HepG2 (cell line): ENCODE results near the gene TTC32. TPM values are rescaled to one million over a fixed set of nuclear protein-coding genes. Genes with fewer than 3 reads are reported as not detected.

Experiments used
- CC2D1A ChIP-seq: sonication (generic); formaldehyde crosslinking; IDR thresholded peaks from 2 replicates; pipeline ENCODE4 v1.8.1; 2023; ENCODE audit warnings: mild to moderate bottlenecking, missing genetic modification reagents
- EP300 ChIP-seq, 3 experiments: sonication (generic) in 1 of 3; formaldehyde crosslinking in 1 of 3; IDR thresholded peaks; 2 replicates each; pipeline versions ENCODE4 v1.5.1 to v1.6.1; 2011 to 2020; ENCODE audit warnings: low read depth in 2 of 3, low read length in 2 of 3, borderline replicate concordance in 1 of 3, improper control_type of control experiment in 1 of 3, mild to moderate bottlenecking in 1 of 3, missing genetic modification reagents in 1 of 3, moderate library complexity in 1 of 3
- REL ChIP-seq: sonication (generic); formaldehyde crosslinking; conservative IDR thresholded peaks from 2 replicates; pipeline ENCODE4 v1.8.0; 2022; ENCODE audit warnings: mild to moderate bottlenecking, missing genetic modification reagents, moderate library complexity
- SIX4 ChIP-seq: sonication (generic); formaldehyde crosslinking; IDR thresholded peaks from 2 replicates; pipeline ENCODE4 v1.4.0; 2020; ENCODE audit warnings: missing genetic modification reagents
- ZBTB7B ChIP-seq: sonication (generic); formaldehyde crosslinking; IDR thresholded peaks from 2 replicates; pipeline ENCODE4 v1.4.0; 2020; ENCODE audit warnings: missing genetic modification reagents
- ZMYM3 ChIP-seq: sonication (generic); formaldehyde crosslinking; IDR thresholded peaks from 2 replicates; pipeline ENCODE4 v1.5.1; 2020; ENCODE audit warnings: mild to moderate bottlenecking, missing genetic modification reagents
- ZNF460 ChIP-seq: sonication (generic); formaldehyde crosslinking; IDR thresholded peaks from 2 replicates; pipeline ENCODE4 v1.5.1; 2020; ENCODE audit warnings: missing genetic modification reagents, mild to moderate bottlenecking, borderline replicate concordance
- ZNF496 ChIP-seq: sonication (generic); formaldehyde crosslinking; IDR thresholded peaks from 2 replicates; pipeline ENCODE4 v1.8.1; 2023; ENCODE audit warnings: mild to moderate bottlenecking, moderate library complexity, missing genetic modification reagents; ENCODE audit not compliant: insufficient replicate concordance
- ZNF547 ChIP-seq: sonication (generic); formaldehyde crosslinking; IDR thresholded peaks from 2 replicates; pipeline ENCODE4 v1.5.1; 2020; ENCODE audit warnings: mild to moderate bottlenecking, missing genetic modification reagents
- ZNF703 ChIP-seq: sonication (generic); formaldehyde crosslinking; IDR thresholded peaks from 2 replicates; pipeline ENCODE4 v1.5.1; 2020; ENCODE audit warnings: missing genetic modification reagents, mild to moderate bottlenecking, moderate library complexity, borderline replicate concordance
- ZNF75D ChIP-seq: sonication (generic); formaldehyde crosslinking; IDR thresholded peaks from 2 replicates; pipeline ENCODE4 v1.8.1; 2023; ENCODE audit warnings: missing genetic modification reagents, mild to moderate bottlenecking, borderline replicate concordance
- ZNF780A ChIP-seq: sonication (generic); formaldehyde crosslinking; IDR thresholded peaks from 2 replicates; pipeline ENCODE4 v1.8.0; 2022; ENCODE audit warnings: mild to moderate bottlenecking, missing genetic modification reagents, moderate library complexity
- ZNF879 ChIP-seq: sonication (generic); formaldehyde crosslinking; IDR thresholded peaks from 2 replicates; pipeline ENCODE4 v1.8.1; 2023; ENCODE audit warnings: missing genetic modification reagents
- polyA plus RNA-seq, 8 experiments: library from polyadenylated mRNA; depleted of rRNA in 3 of 8; stranded (reverse) in 7 of 8; unstranded in 1 of 8; fragments of >200 nt; fragmentation: Illumina TruSeq in 4 of 8; extraction: Trizol in 4 of 8; gene quantifications; 2 replicates each; pipeline versions ENCODE4 v1.2.1 to v1.2.3, GENCODE V29; 2011 to 2016; ENCODE audit warnings: low read depth in 4 of 8, missing spikeins in 1 of 8, mixed read lengths in 1 of 8; ENCODE audit not compliant: insufficient read depth in 1 of 8
- total RNA-seq, 5 experiments: library from RNA; depleted of rRNA; stranded (reverse); fragments of >200 nt; fragmentation: Illumina TruSeq; extraction: Trizol; gene quantifications; 2 replicates each; pipeline ENCODE4 v1.2.3, GENCODE V29; 2016; ENCODE audit warnings: low read depth in 1 of 5
- TF ChIP-seq, protein P1 (sequence below): sonication (generic); formaldehyde crosslinking; IDR thresholded peaks from 2 replicates; pipeline ENCODE4 v1.4.0; 2020; ENCODE audit warnings: missing genetic modification reagents
- TF ChIP-seq, protein P2 (sequence below), 2 experiments: fragments of 450-650 bp in 1 of 2; sonication (generic) in 1 of 2; formaldehyde crosslinking; IDR thresholded peaks; 2 replicates each; pipeline versions ENCODE4 v1.5.0 to v1.8.0; 2020 to 2022; ENCODE audit warnings: mild to moderate bottlenecking in 1 of 2, missing genetic modification reagents in 1 of 2
- TF ChIP-seq, protein P3 (sequence below): sonication (generic); formaldehyde crosslinking; conservative IDR thresholded peaks from 2 replicates; pipeline ENCODE4 v1.8.0; 2022; ENCODE audit warnings: mild to moderate bottlenecking, moderate library complexity, missing genetic modification reagents
- TF ChIP-seq, protein P4 (sequence below): sonication (generic); formaldehyde crosslinking; IDR thresholded peaks from 2 replicates; pipeline ENCODE4 v1.5.1; 2020; ENCODE audit warnings: missing genetic modification reagents, mild to moderate bottlenecking, borderline replicate concordance
- TF ChIP-seq, protein P5 (sequence below): IDR thresholded peaks from 2 replicates; pipeline ENCODE4 v1.6.1; 2016; ENCODE audit warnings: missing compliant biosample characterization, missing genetic modification reagents, borderline replicate concordance

The TTC32 gene
- total and polyA plus RNA-seq, 2 of the 13 experiments (the other 11 are each of a cell fraction or from before 2014, with no cell fraction given): 21.6 to 38.3 TPM

DNA sequence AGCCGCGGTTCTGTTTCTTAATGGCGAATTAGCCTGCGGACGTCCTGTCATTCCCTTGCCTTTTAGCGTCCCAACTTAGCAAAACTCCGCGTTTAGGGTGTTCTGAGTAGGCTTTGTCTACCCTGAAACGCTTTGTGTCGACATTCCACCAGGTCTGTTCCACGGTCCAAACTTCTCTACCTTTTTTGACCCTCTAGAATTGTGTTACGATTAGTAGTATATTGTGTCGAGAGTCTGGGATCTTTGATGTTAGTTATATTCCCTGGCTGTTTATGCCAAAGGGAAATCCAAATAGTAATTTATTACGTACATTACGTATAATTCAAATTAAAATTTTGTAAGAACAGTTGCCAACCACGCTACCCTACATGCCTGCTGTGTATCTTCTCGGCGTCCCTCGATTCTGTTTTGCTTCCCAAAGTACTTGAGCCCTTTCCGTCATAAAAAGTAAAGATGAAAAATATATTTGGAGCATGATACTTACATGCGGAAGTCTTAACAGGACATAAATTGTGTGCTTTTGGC is 495 bp upstream of the TTC32 start (continued):
- TF ChIP-seq EP300 (IDR thresholded peaks at IDR 0.05; ENCODE audit: low read depth in 2 of 2, low read length in 2 of 2) (no peak), EP300 (CRISPR knock-in tag; IDR thresholded peaks at IDR 0.05; ENCODE audit: borderline replicate concordance) (no peak), ZNF547 (CRISPR knock-in tag) (no peak), ZNF460 (CRISPR knock-in tag) (peak; percentile 25; the same call in 1 of the 2 replicates), ZNF879 (peak; percentile 58; the same call in 1 of the 2 replicates), ZNF496 (CRISPR knock-in tag) (no peak), SIX4 (0 out of 2 replicates have a peak, but pooled peaks have one; percentile 26), CC2D1A (CRISPR knock-in tag) (no peak), REL (no peak), ZNF780A (no peak), ZBTB7B (CRISPR knock-in tag) (no peak), ZMYM3 (no peak), ZNF703 (CRISPR knock-in tag) (0 out of 2 replicates have a peak, but pooled peaks have one; percentile 9), ZNF75D (CRISPR knock-in tag) (no peak)
- TF ChIP-seq, protein P1, sequence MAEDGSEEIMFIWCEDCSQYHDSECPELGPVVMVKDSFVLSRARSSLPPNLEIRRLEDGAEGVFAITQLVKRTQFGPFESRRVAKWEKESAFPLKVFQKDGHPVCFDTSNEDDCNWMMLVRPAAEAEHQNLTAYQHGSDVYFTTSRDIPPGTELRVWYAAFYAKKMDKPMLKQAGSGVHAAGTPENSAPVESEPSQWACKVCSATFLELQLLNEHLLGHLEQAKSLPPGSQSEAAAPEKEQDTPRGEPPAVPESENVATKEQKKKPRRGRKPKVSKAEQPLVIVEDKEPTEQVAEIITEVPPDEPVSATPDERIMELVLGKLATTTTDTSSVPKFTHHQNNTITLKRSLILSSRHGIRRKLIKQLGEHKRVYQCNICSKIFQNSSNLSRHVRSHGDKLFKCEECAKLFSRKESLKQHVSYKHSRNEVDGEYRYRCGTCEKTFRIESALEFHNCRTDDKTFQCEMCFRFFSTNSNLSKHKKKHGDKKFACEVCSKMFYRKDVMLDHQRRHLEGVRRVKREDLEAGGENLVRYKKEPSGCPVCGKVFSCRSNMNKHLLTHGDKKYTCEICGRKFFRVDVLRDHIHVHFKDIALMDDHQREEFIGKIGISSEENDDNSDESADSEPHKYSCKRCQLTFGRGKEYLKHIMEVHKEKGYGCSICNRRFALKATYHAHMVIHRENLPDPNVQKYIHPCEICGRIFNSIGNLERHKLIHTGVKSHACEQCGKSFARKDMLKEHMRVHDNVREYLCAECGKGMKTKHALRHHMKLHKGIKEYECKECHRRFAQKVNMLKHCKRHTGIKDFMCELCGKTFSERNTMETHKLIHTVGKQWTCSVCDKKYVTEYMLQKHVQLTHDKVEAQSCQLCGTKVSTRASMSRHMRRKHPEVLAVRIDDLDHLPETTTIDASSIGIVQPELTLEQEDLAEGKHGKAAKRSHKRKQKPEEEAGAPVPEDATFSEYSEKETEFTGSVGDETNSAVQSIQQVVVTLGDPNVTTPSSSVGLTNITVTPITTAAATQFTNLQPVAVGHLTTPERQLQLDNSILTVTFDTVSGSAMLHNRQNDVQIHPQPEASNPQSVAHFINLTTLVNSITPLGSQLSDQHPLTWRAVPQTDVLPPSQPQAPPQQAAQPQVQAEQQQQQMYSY (CRISPR knock-in tag): no peak
- TF ChIP-seq, protein P2, sequence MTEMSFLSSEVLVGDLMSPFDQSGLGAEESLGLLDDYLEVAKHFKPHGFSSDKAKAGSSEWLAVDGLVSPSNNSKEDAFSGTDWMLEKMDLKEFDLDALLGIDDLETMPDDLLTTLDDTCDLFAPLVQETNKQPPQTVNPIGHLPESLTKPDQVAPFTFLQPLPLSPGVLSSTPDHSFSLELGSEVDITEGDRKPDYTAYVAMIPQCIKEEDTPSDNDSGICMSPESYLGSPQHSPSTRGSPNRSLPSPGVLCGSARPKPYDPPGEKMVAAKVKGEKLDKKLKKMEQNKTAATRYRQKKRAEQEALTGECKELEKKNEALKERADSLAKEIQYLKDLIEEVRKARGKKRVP (CRISPR knock-in tag; IDR thresholded peaks at IDR 0.05): no peak
- TF ChIP-seq, protein P3, sequence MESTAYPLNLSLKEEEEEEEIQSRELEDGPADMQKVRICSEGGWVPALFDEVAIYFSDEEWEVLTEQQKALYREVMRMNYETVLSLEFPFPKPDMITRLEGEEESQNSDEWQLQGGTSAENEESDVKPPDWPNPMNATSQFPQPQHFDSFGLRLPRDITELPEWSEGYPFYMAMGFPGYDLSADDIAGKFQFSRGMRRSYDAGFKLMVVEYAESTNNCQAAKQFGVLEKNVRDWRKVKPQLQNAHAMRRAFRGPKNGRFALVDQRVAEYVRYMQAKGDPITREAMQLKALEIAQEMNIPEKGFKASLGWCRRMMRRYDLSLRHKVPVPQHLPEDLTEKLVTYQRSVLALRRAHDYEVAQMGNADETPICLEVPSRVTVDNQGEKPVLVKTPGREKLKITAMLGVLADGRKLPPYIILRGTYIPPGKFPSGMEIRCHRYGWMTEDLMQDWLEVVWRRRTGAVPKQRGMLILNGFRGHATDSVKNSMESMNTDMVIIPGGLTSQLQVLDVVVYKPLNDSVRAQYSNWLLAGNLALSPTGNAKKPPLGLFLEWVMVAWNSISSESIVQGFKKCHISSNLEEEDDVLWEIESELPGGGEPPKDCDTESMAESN (CRISPR knock-in tag): no peak
- TF ChIP-seq, protein P4, sequence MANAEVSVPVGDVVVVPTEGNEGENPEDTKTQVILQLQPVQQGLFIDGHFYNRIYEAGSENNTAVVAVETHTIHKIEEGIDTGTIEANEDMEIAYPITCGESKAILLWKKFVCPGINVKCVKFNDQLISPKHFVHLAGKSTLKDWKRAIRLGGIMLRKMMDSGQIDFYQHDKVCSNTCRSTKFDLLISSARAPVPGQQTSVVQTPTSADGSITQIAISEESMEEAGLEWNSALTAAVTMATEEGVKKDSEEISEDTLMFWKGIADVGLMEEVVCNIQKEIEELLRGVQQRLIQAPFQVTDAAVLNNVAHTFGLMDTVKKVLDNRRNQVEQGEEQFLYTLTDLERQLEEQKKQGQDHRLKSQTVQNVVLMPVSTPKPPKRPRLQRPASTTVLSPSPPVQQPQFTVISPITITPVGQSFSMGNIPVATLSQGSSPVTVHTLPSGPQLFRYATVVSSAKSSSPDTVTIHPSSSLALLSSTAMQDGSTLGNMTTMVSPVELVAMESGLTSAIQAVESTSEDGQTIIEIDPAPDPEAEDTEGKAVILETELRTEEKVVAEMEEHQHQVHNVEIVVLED (CRISPR knock-in tag): no peak
- TF ChIP-seq, protein P5, sequence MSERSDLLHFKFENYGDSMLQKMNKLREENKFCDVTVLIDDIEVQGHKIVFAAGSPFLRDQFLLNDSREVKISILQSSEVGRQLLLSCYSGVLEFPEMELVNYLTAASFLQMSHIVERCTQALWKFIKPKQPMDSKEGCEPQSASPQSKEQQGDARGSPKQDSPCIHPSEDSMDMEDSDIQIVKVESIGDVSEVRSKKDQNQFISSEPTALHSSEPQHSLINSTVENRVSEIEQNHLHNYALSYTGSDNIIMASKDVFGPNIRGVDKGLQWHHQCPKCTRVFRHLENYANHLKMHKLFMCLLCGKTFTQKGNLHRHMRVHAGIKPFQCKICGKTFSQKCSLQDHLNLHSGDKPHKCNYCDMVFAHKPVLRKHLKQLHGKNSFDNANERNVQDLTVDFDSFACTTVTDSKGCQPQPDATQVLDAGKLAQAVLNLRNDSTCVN: no peak
